CD1c-positive myeloid dendritic cell (primary cell): Measurements from ENCODE around the gene RPSA.
A peak's percentile ranks its signal among the peaks of the same experiment; 100 is the strongest.
"Not testable (repeated sequence)": the region's sequence is repeated elsewhere in the genome, so short reads cannot be mapped to it uniquely, and the experiment has no call there.

Experiments
- DNase-seq: peaks from one replicate; pipeline ENCODE4 v3.0.0-alpha.2; 2016; ENCODE audit errors: extremely low spot score

RPSA gene

DNA sequence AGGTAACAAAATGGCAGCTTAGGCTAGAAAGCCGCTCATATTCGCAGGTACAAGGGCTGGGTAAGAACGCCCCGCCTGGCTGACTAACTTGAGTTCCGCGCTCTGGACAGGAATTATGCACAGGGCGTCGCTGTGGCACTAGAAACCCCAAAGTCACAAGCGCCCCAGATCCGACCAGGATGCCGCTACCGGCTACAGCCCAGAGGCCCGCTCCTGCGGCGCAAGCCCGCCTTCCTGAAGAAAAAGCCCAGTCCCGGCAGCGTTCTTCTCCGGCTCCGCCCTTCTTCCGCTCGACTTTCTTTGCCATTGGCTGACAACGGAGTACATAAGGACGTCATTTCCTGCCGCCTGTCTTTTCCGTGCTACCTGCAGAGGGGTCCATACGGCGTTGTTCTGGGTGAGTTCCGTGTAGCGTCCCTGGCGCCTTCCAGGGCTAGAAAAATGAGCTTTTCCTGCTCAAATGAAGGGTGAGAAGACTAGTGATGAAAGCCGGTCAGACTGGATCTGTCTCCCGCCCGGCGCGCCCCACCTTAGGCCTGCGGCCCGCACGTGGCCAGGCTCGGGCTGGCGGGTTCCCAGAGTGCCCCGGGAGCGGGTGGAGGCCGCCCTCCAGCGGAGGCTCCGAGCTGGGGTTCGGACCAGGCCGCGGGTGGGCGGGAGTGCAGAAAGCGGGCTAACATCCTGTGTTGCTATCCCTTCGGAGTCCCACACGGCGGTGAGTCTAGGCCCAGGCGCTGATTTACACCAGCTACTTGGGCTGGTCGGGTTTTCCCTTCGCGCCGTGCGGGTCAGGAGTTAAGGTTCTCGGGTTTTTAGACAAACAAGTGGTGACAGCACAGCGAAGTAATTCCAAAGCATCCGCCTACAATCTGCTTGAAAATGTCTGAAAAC, at the start of gene RPSA:
Gene RPSA (plus strand): TSS at position 353 of the 891 bp plus-strand sequence. CDS start 934 bp downstream, outside the sequence.
- DNase-seq = peak; percentile 98

DNA sequence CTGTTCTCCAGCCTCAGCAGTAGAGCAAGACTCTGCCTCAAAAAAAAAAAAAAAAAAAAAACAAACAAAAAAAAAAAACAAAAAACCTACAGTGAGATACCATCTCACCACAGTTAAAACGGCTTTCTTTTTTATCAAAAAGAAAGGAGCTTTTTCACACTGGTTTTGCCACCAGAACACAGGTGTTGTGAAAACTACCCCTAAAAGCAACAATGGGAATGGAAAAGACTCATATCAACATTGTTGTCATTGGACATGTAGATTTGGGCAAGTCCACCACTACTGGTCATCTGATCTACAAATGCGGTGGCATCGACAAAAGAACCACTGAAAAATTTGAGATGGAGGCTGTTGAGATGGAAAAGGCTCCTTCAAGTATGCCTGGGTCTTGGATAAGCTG, 48.2 kb upstream of the RPSA start:
- DNase-seq = no peak

DNA sequence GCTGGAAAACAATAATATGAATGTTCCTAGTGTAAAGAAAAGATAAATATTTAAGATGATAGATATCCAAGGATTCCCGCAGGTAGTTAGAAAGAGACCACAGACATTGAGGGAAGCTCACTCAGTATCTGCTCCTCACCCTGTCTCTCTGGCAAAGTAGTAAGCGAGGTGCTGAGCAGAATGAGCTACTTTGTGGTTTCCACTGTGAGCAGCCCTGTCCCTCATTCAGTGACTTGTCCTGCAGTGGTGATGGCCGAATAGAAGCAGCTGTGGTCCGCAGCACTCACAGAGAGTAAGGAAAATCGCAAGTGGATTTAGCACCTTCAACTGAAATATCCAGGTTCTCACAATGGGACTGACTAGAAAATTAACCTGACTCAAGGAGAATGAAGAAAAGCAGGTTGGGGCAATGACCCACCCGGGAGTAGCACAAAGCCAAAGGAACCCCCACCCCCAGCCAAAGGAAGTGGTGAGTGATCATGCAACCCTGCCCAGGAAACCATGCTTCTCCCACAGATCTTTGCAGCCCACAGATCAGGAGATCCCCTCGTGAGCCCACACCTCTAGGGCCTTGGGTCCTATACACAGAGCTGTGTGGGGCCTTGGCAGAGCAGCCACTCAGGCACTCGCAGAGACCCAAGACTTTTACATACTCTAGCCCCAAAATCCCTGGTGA, 45.1 kb upstream of the RPSA start:
- DNase-seq = no peak

DNA sequence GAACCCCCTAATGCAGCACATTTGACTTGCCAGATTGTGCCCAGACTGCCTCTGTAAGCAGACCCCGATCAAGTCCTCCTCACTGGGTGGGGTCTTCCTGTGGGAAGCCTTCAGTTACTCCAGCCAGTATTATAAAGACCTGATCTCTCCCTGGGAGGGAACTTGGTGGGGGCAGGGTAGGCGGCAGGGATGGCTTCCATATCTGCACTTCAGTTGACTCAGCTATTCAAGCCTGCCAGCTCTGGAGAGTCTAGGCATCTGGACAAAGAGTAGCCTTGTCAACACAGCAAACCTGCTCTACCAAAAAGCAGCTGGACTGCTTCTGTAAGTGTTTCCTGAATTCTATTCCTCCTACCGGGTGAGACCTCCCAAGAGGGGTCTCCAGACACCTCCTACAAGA, 44.3 kb upstream of the RPSA start:
- no peak for DNase-seq

DNA sequence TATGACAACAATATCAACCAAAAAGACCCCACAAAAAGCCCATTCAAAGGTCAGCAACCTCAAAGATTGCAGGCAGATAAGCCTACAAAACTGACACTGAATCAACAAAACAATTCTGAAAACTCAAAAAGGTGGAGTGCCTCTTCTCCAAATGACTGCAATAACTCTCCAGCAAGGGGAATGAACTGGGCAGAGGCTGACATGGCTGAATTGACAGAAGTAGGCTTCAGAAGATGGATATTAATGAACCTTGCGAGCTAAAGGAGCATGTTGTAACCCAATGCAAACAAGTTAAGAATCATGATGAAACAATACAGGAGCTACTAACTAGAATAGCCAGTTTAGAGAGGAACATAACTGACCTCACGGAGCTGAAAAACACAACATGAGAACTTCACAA, 43.7 kb upstream of the RPSA start:
- no peak for DNase-seq

DNA sequence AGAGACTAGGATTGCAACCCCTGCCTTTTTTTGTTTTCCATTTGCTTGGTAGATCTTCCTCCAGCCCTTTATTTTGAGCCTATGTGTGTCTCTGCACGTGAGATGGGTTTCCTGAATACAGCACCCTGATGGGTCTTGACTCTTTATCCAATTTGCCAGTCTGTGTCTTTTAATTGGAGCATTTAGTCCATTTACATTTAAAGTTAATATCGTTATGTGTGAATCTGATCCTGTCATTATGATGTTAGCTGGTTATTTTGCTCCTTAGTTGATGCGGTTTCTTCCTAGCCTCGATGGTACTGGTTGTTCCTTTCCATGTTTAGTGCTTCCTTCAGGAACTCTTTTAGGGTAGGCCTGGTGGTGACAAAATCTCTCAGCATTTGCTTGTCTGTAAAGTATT, 36.1 kb upstream of the RPSA start:
- not testable (repeated sequence) for DNase-seq

DNA sequence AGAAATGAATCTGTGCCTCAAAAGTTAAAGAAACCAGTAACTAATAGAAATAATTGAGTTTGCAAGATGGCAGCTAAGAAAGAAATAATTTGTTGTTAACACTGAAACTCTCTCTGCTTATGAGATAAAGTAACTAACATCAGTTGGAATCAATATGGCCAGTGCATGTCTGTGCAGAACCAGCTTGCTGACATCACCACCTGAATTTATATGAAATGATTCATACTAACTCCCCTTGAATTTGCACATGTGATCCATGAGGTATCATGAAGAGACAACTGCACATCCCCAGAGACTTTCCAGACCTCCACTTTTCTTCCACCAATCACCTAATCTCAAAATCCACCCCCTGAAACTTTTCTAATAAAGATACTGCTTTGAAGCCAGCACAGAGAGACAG, 33.7 kb upstream of the RPSA start:
- DNase-seq = no peak

DNA sequence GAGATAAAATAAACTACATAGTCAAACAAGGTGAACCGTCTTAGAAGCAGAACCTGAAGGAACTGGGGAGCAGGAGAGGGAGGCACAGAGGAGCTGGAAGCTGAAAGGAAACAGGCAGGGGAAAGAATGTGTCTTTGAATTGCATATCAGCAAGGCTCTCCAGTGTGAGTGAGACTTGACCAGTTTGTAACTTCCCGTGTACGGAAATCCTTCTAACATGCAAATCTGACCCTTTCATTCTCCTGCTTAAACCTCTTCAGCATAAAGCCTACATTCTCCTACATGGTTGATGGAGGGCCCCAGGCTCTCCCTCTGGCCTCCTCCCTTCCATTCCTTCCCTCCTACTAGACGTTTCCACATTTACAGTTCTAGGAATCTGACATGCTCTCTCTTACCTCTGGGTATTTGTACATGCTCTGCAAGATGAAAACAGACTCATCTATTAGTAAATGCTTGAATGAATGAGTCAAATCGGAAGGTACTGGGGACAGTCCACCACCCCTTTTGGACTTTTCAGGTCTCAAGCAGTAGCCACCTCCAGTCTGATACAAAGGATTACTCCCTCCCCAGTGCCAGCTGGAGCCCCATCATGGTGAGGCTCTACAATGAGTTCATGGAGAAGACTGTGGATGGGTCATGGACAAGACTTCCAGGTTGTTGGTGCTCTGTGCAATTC, 29.4 kb upstream of the RPSA start:
- DNase-seq = no peak

DNA sequence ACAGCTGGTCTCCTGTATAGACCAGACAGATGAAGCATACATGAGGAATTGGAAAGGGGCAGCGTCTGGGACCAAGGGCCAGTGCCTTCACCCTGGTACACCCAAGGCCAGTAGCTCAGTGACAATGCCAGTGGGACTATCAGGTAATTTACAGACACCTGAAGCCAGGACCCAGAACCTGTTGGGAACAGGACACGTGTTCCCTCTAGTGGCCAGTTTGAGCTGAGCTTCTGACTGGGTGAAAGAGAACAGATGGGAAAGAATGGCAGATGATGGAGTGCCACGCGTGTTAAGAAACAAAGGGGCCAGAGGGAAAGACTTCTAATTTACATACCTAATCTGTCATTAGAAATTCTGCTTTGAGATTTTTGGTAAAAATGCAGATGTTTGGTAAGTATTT, 28.4 kb upstream of the RPSA start:
- peak; percentile 38 for DNase-seq

DNA sequence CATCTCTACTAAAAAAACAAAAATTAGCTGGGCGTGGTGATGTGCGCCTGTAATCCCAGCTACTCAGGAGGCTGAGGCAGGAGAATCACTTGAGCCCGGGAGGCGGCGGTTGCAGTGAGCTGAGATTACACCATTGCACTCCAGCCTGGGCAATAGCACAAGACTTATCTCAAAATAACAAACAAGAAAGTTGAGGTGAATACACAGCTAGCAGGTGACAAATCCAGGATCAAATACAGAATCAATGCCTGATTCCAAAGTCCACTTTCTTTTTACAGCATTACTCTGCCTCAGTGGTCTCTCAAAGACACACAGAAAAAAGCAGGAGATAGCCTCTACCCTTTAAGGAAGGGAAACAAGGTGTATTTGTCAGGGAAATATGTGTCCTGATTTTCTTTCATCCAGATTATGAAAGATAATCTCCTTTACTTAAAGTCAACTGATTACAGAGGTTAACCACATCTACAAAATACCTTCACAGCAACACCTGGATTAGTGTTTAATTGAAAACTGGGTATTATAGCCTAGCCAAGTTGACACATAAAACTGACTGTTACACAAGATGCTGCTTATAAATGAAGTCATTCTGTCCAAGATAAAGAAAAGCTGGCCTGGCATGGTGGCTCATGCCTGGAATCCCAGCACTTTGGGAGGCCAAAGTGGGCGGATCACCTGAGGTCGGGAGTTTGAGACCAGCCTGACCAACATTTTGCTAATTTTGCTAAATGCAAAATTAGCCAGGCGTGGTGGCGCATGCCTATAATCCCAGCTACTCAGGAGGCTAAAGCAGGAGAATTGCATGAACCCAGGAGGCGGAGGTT, 27.4 kb upstream of the RPSA start:
- no peak for DNase-seq

DNA sequence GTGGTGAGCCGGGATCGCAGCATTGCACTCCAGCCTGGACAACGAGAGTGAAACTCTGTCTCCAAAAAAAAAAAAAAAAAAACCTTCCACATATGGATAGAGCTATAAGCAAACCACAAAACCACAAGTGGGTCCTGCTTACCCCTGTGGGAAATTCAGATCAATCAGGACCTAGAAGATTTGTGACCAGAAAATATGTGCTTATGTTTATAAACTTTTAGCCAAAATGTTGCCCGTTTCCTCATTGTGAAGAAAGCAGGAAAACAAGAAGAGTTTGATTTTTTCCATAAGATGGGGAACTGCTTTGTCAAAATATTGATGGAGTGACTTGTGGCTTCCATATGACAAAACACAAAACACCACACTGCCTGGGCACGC, 26.8 kb upstream of the RPSA start:
- DNase-seq = no peak

DNA sequence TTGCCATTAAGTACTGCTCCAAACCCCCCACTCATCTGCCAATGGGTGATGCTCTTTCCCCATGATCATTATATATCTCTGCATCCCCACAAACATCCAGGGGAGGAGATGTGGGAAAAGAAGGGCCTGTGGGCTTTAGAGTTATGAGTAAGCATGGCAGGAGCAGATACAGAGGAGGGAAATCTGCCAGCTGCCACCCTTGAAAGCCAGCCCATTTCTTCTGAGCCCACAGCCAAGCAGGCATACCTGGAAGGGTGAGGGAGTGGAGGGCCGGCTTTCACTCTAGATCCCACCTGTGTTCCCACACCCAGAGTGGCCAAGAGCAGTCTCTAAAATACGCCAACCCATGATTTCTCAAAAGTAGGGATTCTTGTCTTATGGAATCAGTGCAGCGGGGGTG, 25.1 kb upstream of the RPSA start:
- no peak for DNase-seq

DNA sequence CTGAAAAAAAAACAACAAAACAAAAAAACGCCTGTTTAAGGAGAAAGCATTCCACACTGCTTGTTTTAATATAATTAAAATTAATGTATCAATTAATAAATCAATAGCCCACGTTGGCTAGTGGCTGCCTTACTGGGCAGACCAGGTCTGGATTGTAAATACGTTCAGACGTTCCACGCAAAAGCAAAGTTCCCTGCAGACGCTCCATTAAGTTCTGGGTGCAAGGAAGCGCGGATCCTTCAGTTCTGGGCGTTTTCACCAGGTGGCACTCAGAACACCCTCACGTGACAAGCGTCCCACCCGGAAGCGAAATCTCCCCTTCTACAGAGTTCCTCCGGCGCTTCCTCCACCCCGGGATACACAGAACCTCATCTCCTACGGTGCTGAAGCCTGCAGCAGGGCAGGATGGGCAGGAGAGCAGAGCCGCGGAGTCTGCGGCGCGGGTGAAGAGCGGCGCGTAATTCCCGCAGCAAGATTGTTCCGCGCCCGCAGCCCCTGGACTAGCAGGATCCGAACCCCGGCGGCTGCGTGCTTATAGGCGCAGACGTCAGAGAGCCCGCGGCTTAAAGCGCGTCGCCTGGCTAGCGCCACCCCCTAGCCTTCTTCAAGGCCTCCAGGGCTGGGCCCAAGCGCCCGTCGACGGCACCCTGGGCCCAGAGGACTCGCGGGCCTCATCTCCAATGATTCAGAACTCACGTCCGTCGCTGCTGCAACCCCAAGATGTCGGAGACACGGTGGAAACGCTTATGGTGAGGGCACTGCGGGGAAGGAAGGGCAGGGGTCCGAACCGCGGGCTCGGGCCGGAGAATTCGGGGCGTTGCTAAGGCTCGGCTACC, 23.3 kb upstream of the RPSA start, which contains the start of gene SLC25A38:
Gene SLC25A38 (plus strand): TSS at position 326 of the 836 bp plus-strand sequence. CDS start 355 bp downstream, at position 681.
- DNase-seq = peak; percentile 85

DNA sequence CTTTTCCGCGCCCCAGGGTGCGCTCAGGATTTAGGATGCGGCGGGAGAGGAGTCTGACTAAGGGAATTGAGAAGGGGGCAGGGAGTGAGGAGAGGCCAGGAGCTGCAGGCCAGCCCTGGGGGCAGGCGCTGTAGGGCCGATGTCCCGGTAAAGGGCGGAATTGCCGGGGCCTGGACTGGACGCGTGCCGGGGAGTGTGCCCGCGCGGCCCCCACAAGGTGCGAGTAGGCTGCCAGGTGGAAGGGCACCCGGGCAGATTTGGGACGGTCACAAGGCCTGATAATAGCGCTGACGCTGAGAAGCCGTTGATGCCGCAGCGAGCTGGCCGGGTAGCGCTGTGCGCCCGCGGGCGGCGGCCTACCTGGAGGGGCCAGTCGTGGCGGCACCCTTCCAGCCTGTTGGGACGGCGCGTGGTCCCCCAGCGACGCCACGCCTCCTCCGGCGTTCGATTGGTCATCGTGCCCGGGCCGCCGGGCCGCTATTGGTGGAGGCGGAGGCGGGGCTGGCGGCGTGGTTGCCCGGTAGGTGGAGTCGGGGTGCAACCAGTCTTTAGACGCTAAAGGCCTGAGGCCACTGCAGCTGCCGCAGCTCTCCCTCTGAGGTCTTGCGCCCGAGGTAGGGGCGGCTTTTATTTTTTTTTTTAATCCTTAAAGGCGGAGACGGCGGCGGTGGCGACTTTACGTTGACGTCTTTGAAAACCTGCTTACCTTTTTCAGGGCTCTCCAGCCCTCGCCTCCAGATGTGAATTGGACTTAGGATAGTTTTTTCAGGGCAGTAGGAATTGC, 22.4 kb upstream of the RPSA start:
- DNase-seq = peak; percentile 95

DNA sequence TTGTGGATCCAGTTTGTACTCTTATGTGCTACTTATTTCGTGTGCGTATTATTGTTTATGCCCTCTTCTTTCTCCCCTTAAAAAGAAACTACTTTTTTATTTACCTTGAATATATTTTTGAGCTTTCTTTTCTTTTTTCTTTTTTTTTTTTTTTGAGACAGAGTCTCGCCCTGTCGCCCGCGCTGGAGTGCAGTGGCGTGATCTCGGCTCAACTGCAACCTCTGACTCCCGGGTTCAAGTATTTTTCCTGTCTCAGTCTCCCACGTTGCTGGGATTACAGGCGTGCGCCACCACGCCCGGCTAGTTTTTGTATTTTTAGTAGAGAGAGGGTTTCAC, 21.9 kb upstream of the RPSA start:
- no peak for DNase-seq

DNA sequence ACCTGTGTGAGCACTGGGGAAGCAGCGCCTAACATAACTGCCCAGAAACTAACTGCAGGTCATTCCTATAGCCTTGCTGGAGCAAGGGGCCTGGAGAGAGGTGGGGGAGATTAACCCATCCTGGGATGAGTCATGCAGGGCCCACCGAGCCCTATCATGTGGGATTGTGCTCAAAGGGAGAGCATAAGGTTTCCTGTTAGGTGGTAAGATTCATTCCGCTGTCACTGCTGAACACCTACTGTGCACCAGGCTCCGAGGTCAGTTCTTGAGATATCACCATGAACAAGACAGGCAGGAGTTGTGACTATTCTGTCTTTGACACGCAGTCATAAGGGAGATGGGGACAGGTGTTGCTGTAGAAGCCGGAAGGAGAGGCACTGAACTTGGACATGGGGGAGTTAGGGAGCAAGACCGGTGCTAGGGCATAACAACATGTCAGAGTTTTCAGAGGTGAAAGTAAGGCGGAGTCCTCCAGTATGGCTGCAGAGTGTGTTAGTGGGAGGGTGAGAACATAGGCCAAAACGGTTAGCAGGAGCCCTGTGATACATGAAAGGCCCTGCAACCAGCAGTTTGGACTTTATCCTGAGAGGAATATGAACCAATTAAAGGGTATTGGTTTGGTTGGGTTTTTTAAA, 20.9 kb upstream of the RPSA start:
- DNase-seq = no peak

DNA sequence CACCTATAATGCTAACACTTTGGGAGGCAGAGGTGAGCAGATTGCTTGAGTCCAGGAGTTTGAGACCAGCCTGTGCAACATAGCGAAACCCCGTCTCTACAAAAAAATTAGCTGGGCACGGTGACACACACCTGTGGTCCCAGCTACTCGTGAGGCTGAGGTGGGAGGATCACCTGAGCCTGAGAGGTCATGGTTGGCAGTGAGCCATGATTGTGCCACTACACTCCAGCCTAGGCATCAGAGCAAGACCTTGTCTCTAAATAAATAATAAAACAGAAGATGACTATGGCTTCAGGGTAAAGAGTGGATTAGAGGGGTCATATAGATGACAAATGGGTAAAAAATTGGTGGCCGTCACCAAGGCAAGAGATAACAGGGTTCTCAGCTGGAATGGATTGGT, 20.2 kb upstream of the RPSA start:
- no peak for DNase-seq

DNA sequence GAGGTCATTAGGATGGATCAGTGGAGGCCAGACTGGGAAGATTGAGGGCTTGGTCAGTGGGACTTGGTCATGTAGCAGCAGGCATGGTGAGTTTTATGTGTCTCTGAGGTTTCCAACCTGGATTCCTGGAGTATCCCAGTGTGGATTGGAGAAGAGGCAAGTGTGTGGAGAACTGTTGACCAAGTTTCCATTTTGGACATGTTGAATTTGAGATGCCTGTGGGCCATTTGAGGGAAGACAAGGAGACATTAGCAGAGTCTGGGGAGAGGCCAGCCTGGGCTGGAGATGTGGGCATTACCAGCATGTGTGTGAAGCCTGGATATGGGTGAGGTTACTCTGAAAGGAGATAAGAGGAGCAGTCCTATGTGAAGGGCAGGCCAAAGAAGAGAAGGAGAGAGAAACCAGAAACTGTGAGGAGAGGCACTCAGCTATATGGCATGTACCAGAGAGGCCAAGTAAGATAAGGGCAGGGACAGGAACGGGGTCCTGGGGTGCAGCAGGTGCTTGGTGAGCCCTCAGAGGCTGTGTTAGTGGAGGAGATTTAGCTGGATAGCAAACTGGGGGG, 19.0 kb upstream of the RPSA start:
- DNase-seq = no peak

DNA sequence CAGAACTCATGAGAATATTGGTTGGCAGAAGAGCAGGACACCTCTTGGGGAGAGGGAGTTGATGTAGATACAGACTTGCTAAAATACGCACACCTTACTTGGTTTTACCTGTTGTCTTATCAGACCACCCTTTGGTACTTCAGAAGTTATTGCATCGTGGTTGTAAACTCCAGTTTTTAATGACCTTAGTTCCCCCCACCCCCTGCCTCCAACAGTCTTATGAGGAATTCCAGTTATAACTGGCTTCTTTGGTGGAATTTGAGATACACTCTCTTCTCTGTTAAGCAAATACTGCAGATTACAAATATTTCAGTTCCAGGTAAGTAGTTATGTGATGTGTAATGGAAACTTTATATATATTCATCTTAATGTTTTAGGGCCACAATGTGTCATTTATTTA, 18.4 kb upstream of the RPSA start:
- no peak for DNase-seq
